Right cardiac atrium (tissue), 5 donors: ENCODE data around the gene CIZ1. TPM values are rescaled to one million over a fixed set of nuclear protein-coding genes. Genes with fewer than 3 reads are reported as not detected.

Experiments
- ATAC-seq, 2 donors: fragments of 200-7000 bp; cut with Tn5 transposase; one replicate each; pipeline versions ENCODE4 v1.8.0 to v1.9.1; 2020; ENCODE audit warnings: moderate library complexity in 2 of 2, mild to moderate bottlenecking in 1 of 2
- DNase-seq, 3 donors: peaks; one replicate each; pipeline ENCODE4 v3.0.0-alpha.2; 2020
- H3K27ac ChIP-seq: one replicate; pipeline ENCODE4 v1.5.1; 2013; ENCODE audit warnings: mild to moderate bottlenecking, low read length, control low read depth, moderate library complexity
- H3K27me3 ChIP-seq: one replicate; pipeline ENCODE4 v1.6.1; 2013; ENCODE audit not compliant: control insufficient read depth, insufficient read depth
- H3K4me1 ChIP-seq: one replicate; pipeline ENCODE4 v1.6.1; 2013; ENCODE audit warnings: low read length; ENCODE audit not compliant: control insufficient read depth, insufficient read depth
- H3K4me3 ChIP-seq: one replicate; pipeline ENCODE4 v1.5.1; 2013; ENCODE audit warnings: low read length, control low read depth
- H3K9me3 ChIP-seq: one replicate; pipeline ENCODE4 v1.6.1; 2013; ENCODE audit warnings: low read length; ENCODE audit not compliant: control insufficient read depth
- WGBS: extraction: QIAGEN DNeasy Blood & Tissue Kit; methylation state at CpG from one replicate; pipeline ENCODE4 v1.1.7; 2013; 5-methylcytosine and 5-hydroxymethylcytosine counted together
- intact Hi-C, 4 donors: fragments of 100-400 bp; cut with DNase I; formaldehyde crosslinking; loops; one replicate each; pipeline versions ENCODE4 v1.11.0 to v1.14.0; 2022 to 2023
- polyA plus RNA-seq: library from polyadenylated mRNA; stranded (reverse); fragments of 200-250 nt; gene quantifications from one replicate; pipeline ENCODE4 v1.2.3, GENCODE V29; 2013
- total RNA-seq, 4 donors: library from RNA; stranded (reverse); fragmentation: NEBNext Ultra II Directional; extraction: Animal tissue kit (Norgen Biotek cat#: 25700); gene quantifications; one replicate each; pipeline ENCODE4 v1.2.1, GENCODE V29; 2021
- donor health status: healthy with polysubstance abuse.
- donor health status: DM: no; HTN: yes; CAD: no.
- donor health status: DM: no; HTN: no; CAD: no.
- donor health status: DM: no; HTN: yes; CAD: no; lungs with severe emphysema.
- donor health status: DM: yes; HTN: yes; CAD: no.

Gene CIZ1
- total and polyA plus RNA-seq, 5 donors: 39.0 to 81.5 (median 80.6) TPM

DNA sequence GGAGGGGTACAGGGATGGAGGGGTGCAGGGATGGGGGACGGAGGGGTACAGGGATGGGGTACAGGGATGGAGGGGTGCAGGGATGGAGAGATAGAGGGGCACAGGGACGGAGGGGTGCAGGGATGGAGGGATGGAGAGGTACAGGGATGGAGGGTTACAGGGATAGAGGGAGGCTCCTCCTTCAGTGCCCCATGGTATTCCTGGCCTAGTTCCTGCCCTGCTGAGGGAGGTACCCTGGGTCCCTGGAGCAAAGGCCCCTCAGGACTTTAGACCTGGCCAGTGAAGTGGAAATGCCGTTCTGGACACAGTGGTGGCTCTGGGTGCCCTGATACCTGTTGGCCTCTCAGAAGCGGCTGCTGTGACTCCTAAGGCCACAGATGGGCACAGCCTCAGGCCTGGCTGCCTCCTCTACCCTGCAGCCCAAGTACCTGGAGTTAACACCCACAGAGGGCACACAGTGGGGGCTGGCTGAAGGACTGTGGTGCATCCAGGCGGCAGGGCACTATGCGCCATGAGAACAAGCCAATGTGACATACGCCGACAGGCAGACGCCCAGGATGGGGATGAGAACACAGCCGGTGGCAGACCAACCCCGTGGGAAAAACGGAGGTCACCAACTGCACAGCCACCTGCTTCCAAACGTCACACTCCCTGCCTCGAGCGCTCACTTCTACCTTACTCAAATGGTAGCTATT is 72.3 kb downstream of the CIZ1 start:
- peak in 2 of 3 donors; percentile 13 to 52 for DNase-seq
- Histone ChIP-seq H3K27ac (no peak overlapping the region), H3K27me3 (no peaks in the 10 kb centered on the region), H3K4me1 (no peaks in the 10 kb centered on the region), H3K9me3 (no peaks in the 10 kb centered on the region), H3K4me3 (no peak overlapping the region)
- peak in 1 of 2 donors; percentile 1 for ATAC-seq
- intact Hi-C loops: loop anchor here (5.0 to 10.0 kb wide), 3 partner anchors 82 to 177 kb away; no protein-coding TSS in a partner anchor
- WGBS: 74% methylated on average over 15 of the region's 15 CpGs

DNA sequence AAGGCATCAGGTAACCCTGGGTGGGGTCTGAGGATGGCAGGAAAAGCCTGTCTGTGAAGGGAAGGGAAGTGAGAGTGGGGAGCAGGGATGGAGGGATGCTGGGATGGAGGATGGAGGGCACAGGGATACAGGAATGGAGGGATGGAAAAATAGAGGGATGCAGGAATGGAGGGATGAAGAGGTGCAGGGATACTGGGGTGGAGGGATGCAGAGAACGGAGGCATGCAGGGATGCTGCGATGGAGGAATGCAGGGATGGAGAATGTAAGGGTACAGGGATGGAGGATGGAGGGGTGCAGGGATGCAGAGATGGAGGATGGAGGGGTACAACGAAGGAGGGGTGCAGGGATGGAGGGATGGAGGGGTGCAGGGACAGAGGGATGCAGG is 72.9 kb downstream of the CIZ1 start:
- intact Hi-C loops: loop anchor here (5.0 to 10.0 kb wide), 3 partner anchors 81 to 176 kb away; no protein-coding TSS in a partner anchor
- ATAC-seq (peak in 1 of 2 donors; percentile 2), DNase-seq (peak in 2 of 3 donors; percentile 2 to 10)
- Histone ChIP-seq H3K27me3 (no peaks in the 10 kb centered on the region), H3K27ac (no peak overlapping the region), H3K9me3 (no peaks in the 10 kb centered on the region), H3K4me3 (no peak overlapping the region), H3K4me1 (no peaks in the 10 kb centered on the region)
- 43% methylated on average over 3 of the region's 3 CpGs for WGBS

DNA sequence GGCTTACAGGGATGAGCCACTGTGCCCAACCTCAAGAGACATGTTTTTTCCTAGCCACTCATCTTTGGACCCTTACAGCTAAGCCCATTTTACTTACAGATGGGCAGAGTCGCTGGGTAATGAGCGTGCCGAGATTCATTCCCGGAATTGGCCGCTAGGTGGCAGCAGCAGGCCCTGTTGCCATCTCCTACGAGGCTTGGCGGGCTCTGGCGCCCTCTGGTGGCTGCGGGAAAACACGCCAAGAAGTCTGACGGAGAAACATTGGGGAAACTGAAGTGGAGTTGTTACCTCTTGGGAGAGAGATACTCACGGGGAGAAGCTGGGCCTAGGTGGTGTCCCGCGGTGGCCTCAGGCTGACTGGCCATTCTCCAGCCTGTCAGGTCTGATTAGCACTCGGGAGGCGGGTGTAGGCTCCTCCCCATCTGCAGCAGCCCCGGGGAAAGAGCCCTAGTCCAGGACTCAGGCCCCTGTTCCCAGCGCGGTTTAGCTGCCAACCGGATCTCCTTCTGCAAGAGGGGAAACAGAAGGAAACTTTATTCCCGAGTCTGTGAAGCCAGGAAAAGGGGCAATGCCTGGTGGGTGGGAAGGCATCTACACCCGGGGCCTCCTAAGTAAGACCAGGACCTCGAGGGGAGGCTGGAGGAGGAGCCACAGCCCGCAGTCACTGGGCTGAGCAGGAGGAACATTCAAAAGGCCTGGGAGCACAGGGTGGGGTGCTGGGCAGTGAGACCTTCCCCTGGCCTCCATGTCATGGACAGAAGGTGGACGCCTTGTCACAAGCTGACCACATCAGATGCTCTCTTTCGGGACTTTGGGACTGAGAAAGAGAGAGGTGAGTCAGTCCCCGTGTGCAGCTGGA is 73.5 kb downstream of the CIZ1 start:
- Histone ChIP-seq H3K27ac (no peak overlapping the region), H3K9me3 (no peaks in the 10 kb centered on the region), H3K4me3 (no peak overlapping the region), H3K27me3 (no peaks in the 10 kb centered on the region), H3K4me1 (no peaks in the 10 kb centered on the region)
- WGBS: 8% methylated on average over 27 of the region's 27 CpGs
- intact Hi-C loops: loop anchor here (5.0 to 10.0 kb wide), 3 partner anchors 81 to 176 kb away; no protein-coding TSS in a partner anchor
- ATAC-seq: peak; percentile 58 to 60
- DNase-seq: peak; percentile 95 to 98 (median 98)

DNA sequence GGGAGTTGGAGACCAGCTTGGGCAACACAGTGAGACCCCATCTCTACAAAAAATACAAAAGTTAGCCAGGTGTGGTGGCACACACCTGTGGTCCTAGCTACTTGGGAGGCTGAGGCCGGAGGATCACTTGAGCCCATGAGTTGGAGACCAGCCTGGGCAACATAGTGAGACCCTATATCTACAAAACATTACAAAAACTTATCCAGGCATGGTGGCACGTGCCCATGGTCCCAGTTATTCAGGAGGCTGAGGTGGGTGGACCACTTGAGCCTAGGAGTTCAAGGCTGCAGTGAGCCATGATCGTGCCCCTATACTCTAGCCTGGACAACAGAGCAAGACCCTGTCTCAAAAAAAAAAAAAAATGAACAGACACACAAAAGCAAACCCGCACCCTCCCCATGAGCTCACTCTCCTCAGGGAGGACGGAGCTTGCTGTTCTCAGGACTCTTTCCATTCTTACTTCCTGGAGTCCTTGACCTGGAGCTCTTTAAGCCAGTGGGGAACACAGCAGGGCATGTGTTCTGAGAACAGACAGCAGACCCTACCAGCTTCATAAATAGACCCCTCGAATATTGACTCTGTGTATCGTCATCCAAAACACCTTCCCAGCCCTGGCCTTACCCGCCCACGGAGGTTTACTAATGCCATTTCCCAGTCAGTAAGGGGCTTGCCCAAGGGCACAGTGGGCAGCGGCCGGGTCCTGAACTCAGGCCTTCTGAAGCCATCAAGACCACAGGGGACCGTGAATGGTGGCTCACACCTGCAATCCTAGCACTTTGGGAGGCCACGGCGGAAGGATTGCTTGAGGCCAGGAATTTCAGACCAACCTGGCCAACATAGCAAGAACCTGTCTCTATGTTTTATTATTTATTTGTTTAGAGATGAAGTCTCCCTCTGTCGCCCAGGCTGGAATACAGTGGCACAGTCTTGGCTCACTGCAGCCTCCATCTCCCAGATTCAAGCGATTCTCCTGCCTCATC is 75.0 kb downstream of the CIZ1 start:
- Histone ChIP-seq H3K4me1 (no peaks in the 10 kb centered on the region), H3K27me3 (no peaks in the 10 kb centered on the region), H3K27ac (no peak overlapping the region), H3K9me3 (no peaks in the 10 kb centered on the region), H3K4me3 (no peak overlapping the region)
- intact Hi-C loops: loop anchor here (5.0 to 10.0 kb wide), 3 partner anchors 79 to 174 kb away; no protein-coding TSS in a partner anchor
- 88% methylated on average over 16 of the region's 16 CpGs for WGBS
- ATAC-seq: no peak
- peak in 1 of 3 donors; percentile 44 for DNase-seq

Other genes starting within 250 kb of the CIZ1 start
- 10 to 100 TPM; 23.1 to 35.1 (median 31.6) TPM for gene EEIG1, start 210.6 kb downstream of the CIZ1 start, total RNA-seq
- gene EEIG1, start 210.6 kb downstream of the CIZ1 start, polyA plus RNA-seq: 12.7 TPM
- 1 to 10 TPM; 6.1 to 8.7 (median 6.4) TPM for gene NAIF1, start 124.3 kb downstream of the CIZ1 start, total RNA-seq
- gene NAIF1, start 124.3 kb downstream of the CIZ1 start, polyA plus RNA-seq: 5.0 TPM
- 10 to 100 TPM in 1 of 4 donors, 1 to 10 TPM in 3; 6.3 to 16.1 (median 7.0) TPM for gene SLC25A25, start 123.3 kb downstream of the CIZ1 start, total RNA-seq
- 5.8 TPM for gene SLC25A25, start 123.3 kb downstream of the CIZ1 start, polyA plus RNA-seq
- gene PTGES2, start 63.8 kb downstream of the CIZ1 start, total RNA-seq: 100 to 1,000 TPM; 122 to 128 (median 126) TPM
- gene PTGES2, start 63.8 kb downstream of the CIZ1 start, polyA plus RNA-seq: 162 TPM
- gene LCN2, start 42.1 kb downstream of the CIZ1 start, total RNA-seq: not detected
- 0.16 TPM for gene LCN2, start 42.1 kb downstream of the CIZ1 start, polyA plus RNA-seq
- 10 to 100 TPM; 41.6 to 58.0 (median 49.1) TPM for gene BBLN, start 31.3 kb downstream of the CIZ1 start, total RNA-seq
- 138 TPM for gene BBLN, start 31.3 kb downstream of the CIZ1 start, polyA plus RNA-seq
- 1 to 10 TPM; 4.4 to 7.4 (median 5.8) TPM for gene DNM1, start 11.8 kb upstream of the CIZ1 start, total RNA-seq
- gene DNM1, start 11.8 kb upstream of the CIZ1 start, polyA plus RNA-seq: 6.0 TPM
- 100 to 1,000 TPM in 2 of 4 donors, 10 to 100 TPM in 2; 85.6 to 124 (median 101) TPM for gene GOLGA2, start 84.4 kb upstream of the CIZ1 start, total RNA-seq
- gene GOLGA2, start 84.4 kb upstream of the CIZ1 start, polyA plus RNA-seq: 84.2 TPM
- gene SWI5, start 84.7 kb upstream of the CIZ1 start, total RNA-seq: 10 to 100 TPM; 18.7 to 22.3 (median 20.5) TPM
- gene SWI5, start 84.7 kb upstream of the CIZ1 start, polyA plus RNA-seq: 33.7 TPM
- 10 to 100 TPM; 19.9 to 29.0 (median 25.9) TPM for gene TRUB2, start 130.9 kb upstream of the CIZ1 start, total RNA-seq
- gene TRUB2, start 130.9 kb upstream of the CIZ1 start, polyA plus RNA-seq: 24.6 TPM
- 10 to 100 TPM; 26.5 to 28.9 (median 27.6) TPM for gene COQ4, start 131.3 kb upstream of the CIZ1 start, total RNA-seq
- gene COQ4, start 131.3 kb upstream of the CIZ1 start, polyA plus RNA-seq: 41.8 TPM
- 10 to 100 TPM; 14.7 to 20.4 (median 18.4) TPM for gene SLC27A4, start 149.0 kb upstream of the CIZ1 start, total RNA-seq
- gene SLC27A4, start 149.0 kb upstream of the CIZ1 start, polyA plus RNA-seq: 21.7 TPM
- 10 to 100 TPM; 46.5 to 57.4 (median 52.7) TPM for gene URM1, start 179.8 kb upstream of the CIZ1 start, total RNA-seq
- 44.2 TPM for gene URM1, start 179.8 kb upstream of the CIZ1 start, polyA plus RNA-seq
- gene CERCAM, start 229.3 kb upstream of the CIZ1 start, total RNA-seq: 10 to 100 TPM; 12.8 to 23.2 (median 17.7) TPM
- 12.3 TPM for gene CERCAM, start 229.3 kb upstream of the CIZ1 start, polyA plus RNA-seq